GM18520 (cell line): Measurements from ENCODE around the gene DHRS3.

Experiments
- ATAC-seq: cut with Tn5 transposase; IDR thresholded peaks from one replicate; pipeline ENCODE4 v1.9.1; 2021; ENCODE audit not compliant: unreplicated experiment

Gene DHRS3

DNA sequence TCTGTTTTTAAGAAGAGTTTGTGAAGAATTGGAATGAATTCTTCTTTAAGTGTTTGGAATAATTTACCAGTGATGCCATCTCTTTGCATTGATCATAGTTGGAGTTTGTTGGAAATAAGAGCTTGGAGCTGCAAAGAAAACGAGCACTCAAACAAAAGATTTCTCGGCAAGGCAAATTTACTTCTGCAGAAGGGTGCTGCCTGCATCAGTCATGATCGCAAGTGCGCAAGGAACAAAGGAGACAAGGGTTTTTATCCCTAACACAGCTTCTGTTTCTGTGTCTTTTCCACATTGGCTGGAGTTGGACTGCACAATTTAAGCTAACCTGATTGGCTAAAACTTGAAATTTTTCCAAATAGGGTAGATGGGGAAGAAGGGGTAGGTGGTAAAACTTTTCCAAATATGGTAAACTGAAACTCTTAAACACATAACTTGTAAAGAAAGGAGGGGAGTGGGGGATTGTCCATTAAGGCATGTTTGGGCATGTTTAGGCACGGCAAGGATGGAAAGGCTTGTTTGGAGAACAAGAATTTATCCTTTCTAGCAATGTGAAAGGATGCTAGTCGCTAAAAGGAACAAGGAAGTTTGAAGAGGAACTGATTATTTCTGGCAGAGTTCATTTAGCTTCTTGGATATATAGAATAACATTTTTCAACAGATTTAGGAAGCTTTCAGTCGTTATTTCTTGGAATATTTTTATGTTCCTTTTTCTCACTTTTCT is 22.4 kb upstream of the DHRS3 start:
- ATAC-seq = no peak

DNA sequence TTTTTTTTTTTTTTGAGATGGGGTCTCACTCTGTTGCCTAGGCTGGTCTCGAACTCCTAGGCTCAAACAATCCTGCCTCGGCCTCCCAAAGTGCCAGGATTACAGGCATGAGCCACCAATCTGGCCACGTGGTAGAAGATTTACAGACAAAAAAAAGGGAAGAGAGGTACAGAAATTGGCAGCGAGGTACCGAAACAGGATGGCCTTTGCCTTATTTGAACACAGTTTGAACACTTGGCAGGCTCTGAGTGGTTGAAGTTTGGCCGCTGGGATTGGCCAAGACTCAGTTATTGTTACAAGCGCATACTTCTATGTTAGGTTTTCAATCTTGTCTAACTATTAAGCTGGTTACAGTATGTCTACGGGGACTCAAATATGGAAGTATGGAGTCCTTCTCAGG is 19.7 kb upstream of the DHRS3 start:
- no peak for ATAC-seq

DNA sequence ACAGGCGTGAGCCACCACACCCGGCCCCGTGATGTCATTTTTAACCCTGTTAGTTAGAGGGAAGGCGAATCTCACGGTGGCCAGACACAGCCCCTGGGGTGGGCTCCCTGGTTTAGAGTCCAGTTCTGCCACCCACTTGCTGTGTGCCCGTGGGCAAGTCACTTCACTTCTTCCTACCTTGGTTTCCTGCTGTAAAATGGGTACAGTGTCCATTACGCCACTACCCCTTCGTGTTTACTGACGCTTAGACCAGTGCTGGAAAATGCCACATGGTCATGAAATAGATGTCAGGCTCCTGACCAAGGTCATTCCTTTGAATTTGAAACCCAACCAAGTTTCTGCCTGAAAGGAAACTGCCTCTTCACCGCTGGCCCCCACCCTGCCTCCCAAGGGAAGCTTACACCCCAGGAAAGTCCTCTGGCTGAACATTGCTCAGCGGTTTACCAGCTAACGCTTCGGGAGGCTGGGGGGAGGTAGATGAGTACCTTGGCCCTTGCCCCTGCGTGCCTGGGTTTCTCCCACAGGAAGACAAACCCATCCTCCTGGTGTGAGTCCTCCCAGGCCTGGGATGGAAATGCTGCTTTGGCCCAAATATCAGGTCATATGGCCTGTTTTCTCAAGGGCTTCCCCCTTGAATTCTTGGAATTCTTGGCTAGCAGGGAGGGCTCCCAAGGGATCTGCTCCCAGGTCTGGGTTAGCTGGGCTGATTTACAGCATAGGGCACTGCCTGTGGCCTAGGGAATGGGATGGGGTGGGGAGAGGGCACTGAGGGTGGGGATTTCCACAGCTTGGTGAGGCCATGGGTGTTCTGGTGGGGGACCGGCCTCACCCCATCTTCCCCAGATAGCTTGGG is 18.3 kb upstream of the DHRS3 start:
- ATAC-seq = no peak

DNA sequence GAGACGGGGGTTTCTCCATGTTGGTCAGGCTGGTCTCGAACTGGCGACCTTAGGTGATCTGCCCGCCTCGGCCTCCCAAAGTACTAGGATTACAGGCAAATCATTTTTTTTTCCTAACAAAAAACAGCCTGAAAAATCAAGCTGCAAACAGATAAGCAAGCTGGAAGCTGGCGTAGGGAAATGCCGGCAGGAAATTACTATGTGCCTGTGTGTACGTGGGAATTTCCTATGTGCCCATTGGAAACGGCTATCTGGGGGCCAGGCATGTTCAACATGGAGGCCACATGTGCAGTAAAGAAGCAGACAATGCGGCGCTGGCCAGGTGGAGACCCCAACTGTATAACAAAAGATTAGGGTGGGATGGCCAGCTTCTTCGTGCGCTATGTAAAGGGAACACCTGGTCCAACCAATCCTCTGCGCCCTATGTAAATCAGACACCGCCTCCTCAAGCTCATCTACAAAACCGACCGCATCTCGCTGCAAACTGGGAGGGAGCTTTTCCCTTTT is 16.7 kb upstream of the DHRS3 start:
- no peak for ATAC-seq

DNA sequence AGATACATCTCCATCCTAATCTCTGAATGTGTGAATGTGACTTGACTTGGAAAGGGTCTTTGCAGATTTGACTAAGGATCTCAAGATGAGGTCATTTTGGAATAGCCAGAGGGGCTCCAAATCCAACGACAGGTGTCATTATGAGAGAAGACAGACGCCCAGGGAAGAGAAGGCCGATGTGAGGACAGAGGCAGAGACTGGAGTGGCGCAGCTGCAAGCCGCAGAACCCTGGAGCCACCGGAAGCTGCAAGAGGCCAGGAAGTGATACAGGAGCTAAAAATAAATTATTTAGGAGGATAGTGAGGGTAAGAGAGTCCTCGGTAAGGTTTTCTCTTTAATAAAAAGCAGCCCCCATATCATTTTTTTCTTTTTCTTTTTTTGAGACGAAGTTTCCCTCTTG is 16.1 kb upstream of the DHRS3 start:
- no peak for ATAC-seq

DNA sequence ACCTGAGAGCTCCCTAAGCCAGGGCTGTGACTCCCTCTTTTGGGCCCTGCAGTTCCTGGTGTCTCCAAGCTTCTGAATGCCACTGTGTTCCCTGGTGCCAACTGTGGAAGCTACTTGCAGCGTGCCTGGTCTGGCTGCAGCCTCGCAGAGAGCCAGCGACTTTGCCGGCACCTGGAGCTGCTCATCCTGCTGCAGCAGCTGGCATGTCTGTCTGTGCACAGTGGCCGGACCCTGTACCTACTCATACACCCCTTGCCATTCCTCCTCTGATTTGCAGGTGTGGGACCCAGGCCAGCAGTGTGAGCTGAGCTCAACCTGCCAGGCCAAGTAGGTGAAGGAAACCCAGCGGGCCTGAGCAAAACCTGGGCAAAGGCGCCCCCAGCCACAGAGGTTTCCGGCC is 13.6 kb upstream of the DHRS3 start:
- ATAC-seq = no peak

DNA sequence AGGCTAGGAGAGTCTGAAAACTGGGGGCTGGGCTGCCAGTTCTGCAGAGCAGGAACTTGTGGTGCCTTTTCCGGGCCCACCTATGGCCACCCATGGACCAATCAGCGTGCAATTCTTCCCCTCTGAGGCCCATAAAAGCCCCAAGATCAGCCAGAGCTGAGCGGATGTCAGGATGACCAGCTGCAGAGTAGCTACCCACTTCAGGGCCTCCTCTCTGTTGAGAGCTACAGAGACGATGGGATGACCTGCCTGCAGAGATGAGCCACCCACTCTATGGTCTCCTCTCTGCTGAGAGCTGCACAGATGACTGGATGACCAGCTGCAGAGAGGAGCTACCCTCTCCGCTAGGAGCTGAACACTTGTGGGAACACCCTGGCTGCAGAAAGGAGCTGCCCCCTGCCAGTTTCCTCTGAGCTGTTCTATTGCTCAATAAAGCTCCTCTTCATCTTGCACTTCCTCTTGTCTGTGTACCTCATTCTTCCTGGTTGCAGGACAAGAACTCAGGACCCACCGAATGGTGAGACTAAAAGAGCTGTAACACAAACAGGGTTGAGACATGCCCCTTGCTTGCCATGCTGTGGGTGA is 13.0 kb upstream of the DHRS3 start:
- ATAC-seq = no peak

DNA sequence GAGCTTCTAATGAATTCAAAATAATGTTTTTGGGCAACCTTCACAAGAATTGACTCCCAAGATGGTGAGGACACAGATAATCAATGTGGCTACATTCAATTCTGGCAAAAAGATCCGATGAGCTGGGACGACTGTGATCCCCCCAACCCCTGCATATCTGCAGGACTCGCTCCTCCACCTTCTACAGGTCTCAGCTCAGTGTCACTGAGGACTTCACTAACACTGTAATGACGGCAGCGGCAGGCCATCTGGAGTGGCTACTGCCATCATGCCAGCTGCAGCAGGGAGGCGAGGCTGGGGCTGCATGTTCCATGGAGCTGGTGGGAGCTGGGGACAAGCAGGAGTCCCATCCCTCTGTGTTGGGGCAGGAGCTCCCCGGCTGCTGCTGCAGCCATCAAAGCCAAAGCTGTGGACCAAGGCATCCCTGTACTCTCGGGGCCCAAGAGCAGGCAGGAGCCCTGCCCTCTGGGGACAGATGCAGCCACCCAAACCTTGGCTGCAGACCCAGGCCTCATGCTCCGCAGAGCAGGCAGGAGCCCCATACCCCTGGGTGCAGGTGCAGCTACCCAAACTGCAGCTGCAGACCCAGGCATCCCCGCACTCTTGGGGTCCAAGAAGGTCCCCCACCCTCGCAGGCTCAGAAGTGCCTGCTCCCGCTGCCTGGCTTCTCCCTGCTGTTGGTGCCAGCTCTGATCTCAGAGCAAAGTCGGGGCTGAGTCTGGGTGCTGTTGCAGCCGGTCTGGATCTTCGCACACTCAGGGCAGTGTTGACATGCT is 12.2 kb upstream of the DHRS3 start:
- no peak for ATAC-seq

DNA sequence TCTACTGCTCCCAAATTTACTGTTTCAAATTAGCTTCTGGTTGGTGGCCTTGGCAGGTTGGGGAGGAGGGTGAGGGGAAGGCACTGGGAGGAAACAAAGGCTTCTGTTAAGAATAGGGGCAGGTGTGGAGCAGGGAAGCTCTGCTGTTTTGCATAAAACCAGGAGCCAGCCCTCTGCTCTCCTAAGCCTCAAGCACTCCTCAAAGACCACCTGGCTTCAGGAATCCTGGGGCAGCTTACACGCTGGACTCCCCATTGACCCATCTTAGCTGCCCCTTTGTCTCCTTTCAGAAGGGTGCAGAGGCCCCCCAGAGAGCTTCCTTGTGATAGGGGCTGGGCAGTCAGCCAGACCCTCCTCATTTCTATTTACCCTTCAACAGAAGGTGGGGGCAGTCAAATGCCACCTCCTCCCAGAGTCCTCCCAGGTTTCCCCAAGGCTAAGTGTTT is 11.5 kb upstream of the DHRS3 start:
- ATAC-seq = no peak

DNA sequence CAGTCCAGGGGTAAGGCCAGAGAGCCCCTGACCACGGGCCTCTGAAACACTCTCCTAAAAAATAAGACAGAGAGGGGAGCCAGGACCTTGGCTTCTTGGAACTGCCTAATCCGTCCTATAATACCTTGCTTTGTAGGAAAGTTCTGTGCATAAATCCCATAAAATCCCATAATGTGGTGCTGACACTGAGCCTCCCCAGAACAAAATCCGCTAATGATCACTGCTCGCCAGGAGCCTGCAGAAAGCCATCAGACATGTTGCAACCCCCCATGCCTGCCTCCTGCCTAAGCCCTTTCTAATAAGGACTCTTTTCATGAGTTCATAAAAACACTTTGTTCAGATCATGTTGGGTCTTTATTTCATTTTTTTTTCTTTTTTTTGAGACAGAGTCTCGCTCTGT is 9.3 kb upstream of the DHRS3 start:
- ATAC-seq = no peak

DNA sequence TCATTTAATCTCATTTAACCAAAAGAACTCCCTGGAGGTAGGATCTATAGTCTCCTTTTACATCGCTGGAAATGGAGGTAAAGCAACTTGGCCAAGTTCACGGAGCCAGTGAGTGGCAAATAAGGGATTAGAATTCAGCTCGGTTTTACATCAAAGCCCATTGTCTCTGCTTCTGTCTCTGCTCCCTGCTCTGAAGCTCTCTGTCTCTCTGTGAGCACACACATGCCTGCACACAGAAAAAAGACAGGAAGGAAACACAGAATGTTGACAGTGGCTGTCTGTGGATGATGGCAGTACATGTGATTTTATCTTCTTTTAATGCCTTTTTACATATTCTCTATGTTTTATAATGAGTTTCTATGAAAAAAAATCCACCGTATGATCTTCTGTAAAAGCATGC is 8.9 kb upstream of the DHRS3 start:
- ATAC-seq = no peak

DNA sequence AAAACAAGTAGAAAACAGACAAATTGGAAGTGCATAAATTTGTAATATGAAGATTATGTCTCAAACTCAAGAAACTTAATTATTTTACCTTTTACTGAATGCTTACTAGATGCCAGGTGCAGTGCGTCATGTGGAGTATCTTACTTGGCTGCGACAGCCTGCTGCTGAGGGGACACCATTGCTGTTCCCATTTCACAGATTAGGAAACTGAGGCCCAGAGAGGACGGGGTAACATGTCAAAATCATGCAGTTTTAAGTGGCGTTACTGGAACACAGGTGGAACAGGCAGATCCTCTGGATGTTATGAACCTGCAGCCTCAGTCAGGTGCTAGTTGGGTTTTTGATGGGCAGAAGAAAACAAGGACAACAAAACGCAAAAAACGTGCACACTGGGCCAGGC is 7.3 kb upstream of the DHRS3 start:
- no peak for ATAC-seq

DNA sequence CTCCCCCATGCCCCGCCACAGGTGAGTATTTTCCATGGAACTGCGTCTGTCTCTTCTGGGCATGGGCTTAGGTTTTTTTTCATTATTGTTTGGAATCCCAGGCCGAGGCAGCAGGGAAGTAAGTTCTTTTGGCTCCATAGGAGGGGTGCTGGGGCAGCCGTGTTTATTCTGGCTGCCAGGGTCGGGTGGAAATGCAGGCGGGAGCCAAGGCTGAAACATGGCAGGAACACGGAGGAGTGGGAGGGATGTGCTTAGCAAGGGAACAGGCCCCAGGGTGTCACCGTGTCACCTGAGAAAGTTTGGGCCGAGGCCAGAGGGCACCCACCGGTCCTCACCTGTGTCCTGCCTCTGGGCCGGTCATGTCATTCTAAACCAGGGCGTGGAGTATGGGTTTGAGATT is 4.5 kb upstream of the DHRS3 start:
- no peak for ATAC-seq

DNA sequence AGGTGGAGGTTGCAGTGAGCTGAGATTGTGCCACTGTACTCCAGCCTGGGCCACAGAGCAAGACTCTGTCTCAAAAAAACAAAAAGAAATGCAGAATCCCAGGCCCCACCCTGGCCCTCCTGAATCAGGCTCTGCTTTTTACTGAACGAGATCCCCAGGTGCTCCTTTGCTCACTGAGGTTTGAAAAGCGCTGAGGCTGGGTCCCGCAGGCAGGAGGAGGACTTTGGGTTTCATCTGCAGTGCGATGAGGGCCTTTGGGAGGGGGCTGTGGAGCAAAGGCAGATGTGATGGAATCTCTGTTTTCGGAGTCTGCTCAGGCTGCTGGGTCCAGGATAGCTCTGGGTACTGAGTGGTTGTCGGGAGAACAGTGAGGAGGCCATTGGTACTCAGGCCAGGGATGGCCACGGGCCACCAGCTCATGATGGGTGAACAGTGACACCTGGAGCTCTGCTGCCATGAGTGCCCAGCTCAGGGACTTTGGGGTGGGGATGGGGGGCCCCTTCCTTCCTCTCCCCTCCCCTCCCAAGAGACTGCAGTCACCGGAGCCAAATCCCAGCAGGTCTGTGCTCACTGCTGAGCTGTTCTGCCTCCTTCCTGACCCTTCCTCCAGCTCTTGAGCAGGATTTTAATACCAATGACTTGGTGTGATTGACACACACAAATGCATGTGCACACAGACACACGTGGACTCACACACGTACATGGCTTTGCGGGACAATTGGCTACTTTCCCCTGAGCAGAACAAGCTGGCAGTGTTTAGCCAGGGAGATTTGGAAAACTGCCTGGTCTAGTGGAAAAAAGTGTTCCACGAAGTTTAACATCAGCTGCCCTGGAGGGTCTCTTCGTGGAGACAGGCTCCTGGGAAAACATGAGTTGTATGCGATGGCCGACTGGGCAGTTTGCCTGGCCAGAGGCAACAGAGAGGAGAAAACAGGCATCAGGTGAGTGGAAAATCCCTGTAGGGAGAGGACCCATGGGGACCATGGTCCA is 3.6 kb upstream of the DHRS3 start:
- ATAC-seq = no peak

DNA sequence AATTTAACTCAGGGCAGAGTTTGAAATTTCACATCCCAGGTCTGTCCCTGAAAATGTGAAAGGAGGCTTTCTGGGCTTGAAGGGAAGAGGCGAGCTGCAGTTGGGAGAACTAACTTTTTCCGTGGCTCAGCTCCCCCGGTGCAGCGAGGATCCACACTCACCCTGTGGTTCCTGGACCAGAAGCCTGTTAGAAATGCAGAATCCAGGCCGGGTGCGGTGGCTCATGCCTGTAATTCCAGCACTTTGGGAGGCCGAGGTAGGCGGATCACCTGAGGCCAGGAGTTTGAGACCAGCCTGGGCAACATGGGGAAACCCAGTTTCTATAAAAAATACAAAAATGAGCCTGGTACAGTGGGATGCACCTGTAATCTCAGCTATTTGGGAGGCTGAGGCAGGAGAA is 2.9 kb upstream of the DHRS3 start:
- no peak for ATAC-seq

DNA sequence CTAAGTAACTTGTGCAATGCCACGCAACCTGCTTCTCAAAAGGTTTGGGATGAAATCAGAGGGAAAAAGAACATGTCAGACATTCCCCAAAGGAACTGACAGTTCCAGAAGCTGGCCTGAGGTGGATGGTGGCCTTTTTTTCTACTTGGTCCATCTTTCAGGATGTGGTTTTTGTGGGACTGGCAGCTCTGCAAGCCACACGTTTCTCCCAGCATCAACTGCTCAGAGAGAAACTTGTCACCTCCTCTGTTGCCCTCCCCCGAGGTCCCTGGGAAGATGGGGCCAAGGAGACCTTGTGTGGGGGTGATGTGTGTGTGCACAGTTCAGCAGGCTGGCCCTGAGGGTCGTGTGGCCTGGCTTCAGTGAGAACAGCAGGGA is 2.5 kb upstream of the DHRS3 start:
- no peak for ATAC-seq

DNA sequence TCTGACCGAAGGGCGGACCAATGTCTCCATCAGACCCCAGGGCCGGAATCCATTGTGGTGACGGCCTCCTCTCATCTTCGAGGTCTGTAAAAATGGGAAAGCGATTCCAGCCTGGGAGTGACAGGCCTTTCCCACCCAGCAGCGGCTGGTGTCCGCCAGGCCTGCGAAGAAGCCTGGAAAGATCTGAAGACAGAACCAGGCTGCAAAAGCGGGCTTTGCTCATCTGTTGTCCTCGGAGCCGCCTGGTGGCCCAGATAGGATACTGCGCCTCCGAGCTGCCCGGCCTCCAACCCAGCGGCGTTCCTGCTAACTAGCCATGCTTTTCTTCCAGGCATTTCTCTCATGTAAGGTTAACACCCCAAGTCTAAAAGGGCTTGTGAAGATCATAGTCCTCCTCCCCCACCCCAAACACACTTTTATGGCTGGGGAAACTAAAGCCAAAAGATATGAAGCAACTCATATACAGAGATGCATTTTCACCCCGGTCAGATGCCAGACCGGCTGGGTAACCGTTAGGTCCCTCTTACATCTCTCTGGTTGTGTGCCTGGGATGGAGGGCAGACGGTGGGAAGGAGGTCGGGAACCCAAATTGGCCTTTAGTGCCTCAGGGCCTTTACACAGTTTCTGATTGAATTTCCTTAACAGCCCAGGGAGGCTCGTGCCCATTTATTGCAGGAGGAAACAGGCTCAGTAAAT is 1.9 kb upstream of the DHRS3 start:
- no peak for ATAC-seq

DNA sequence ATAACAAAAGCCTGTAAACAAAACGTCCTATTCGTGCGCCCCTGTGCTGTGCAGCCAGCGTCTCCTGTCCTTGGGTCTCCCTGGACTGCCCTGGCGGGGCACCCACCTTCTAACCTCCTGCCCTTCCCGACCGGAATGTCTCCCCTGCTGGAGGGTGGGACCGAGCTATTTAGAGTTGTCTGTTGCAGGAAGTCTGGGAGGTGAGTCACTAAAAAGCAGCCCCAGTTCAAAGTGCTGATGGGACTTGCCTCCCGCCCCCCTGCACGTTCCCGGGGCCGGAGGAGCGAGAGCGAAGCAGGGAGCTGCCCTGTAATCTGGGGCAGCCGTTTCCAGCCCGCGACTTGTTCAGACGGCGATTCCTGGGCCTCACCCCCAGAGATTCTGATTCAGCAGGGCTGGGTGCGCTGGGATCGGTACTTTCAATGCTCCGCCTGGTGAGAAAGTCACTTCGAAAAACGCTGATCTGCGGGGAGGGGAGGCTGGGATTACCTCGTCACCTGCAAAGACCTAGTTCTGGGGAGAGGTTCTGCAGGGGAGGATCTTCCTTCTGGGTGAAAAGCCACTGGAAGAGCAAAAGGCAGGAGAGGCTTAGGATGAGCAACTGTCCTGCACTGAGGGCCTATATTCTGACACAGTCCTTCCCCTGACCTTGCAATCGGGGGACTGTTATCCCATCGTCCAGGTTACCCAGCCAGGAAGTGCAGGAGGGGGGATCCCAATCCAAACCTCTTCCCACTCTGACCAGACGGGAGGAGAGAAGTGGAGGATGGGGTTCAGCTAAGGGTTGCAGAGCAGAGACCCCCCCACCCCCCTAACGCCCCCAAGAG is 1.2 kb upstream of the DHRS3 start:
- no peak for ATAC-seq

DNA sequence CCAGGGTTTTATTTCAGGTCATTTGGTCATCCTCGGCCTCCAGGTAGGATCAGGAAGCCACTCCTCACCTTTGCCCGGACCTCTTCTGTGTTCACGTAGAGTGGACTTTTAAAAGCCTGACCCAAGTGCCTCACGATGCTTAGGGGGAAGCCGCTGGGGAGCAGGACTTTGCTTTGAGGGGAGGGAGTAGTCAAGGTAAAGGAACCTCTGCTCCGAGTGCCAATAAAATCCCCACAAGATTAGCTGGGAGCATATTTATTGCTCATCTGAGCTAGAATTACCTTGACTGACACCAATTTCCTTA is 603 bp upstream of the DHRS3 start:
- no peak for ATAC-seq
